ENCODE results near the gene PBX1.
A peak's percentile ranks its signal among the peaks of the same experiment; 100 is the strongest.

Gene PBX1

DNA sequence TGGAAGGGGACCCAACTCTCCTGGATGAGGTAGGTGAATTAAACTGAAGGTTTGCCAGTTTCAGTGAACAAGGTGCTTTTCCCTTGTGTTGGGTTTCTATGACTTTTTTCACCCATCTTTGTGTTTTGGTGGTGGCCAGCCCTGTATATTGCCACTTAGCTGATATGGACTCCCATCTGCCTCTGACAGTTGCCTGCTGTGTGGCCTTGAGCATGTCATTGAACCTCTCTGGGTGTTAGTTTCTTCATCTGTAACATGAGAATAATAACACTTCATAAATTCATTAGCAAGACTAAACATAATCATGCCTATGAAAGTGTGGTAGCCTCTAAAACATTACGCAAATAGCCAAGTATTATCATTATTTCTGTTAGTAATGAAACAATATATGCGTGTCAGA lies 141.7 kb downstream of the PBX1 start:
- no peak for DNase-seq (ENCODE audit: low spot score)

DNA sequence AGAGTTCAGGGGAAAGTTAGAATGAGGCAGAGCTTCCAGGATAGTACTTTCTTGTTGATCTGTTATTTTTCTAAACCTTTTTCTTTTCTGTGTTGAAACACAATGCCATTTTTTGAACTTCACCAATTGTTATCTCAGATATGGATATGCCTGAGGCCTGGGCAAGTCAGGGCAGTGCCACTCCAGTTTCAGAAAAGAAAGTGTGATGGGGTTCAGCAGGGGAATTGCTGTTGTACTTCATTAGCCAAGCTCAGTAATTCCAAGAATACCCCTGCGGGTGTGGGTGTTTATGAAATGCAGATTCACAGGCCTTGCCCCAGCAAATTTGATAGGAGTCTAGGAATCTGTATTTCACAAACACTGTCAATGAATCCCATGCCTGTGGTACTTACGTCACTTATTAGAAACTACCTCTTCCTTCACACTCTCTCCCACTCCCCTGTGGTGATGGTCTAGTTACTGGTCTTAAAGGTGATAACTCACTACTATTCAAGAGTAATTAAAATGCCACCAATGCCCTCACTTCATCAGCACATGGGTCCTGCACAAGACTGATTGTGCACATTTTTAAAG lies 142.3 kb downstream of the PBX1 start:
- DNase-seq (ENCODE audit: low spot score): no peak

DNA sequence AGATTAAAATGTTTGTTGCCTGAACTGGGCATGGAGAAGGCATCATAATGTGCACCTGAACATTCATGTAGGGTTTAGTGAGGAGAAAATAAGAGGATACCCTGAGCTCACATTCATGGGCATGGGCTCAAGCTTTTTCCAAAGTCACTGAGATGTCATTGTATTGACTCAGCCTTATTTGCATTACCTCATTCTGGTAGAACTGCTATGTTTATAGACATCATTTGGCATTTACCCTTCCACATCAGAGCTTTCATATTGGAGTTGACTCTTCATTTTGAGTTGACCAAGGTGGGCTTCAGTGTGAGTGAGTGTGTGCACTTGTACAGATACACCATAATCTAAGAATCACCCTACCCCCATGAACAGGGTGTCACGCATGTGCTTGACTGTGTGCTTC lies 143.2 kb downstream of the PBX1 start:
- no peak for DNase-seq (ENCODE audit: low spot score)

DNA sequence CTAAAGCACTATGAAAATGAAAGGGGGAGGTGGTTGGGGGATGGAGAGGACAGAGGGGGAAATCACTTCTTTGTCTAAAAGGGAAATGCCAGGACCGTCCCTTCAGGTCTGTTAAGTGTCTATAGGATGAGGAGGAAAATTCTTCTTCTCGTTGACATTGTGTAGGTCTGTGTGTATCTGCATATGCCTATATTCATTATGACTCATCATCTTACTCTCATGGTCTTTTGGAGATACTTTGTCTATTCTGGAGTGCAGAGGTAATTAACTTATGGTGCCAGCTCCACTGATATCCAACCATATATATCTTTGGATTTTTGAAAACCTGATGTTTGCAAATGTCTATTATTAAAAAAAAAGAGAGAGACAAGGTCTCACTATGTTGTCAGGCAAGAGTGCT lies 143.7 kb downstream of the PBX1 start:
- no peak for DNase-seq (ENCODE audit: low spot score)

DNA sequence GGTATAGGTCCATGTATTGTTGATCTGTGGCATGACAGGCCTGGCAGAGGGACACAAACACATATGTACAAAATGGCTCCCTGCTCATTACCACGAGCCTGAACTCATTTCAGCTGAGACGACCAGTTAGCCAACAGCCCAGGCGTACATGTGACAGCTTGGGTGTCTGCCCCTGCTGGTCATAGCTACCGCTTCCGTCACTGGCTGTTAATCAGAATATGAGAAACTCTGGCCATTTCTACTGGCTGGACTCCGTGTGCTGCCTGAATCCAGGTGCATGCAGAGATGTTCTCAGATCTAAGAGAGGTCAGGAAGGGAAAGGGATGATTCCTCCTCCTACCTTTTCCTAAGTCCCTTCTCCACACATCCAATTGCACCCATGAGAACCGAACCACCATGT lies 144.5 kb downstream of the PBX1 start:
- DNase-seq (ENCODE audit: low spot score): no peak

DNA sequence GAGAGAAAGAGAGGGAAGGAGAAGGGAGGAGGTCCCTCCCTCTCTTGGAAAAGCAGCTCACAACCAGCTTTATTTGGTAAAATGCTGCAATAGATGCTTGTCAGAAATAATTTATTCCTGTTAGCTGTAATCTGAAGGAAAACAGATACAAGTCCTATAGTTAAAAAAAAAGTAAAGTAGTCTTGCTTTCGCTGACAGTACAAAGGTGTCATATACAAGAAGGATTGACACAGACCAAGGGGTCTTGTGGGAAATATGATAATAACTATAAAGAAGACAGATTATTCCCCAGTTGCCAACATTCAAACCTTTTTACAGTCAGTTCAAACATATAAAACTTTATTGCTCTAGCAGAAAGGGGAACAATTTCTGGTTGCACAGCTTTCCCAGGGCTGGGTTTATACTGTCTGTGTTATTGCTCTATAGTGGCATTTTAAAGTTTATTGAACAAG lies 145.0 kb downstream of the PBX1 start:
- DNase-seq (ENCODE audit: low spot score): no peak

DNA sequence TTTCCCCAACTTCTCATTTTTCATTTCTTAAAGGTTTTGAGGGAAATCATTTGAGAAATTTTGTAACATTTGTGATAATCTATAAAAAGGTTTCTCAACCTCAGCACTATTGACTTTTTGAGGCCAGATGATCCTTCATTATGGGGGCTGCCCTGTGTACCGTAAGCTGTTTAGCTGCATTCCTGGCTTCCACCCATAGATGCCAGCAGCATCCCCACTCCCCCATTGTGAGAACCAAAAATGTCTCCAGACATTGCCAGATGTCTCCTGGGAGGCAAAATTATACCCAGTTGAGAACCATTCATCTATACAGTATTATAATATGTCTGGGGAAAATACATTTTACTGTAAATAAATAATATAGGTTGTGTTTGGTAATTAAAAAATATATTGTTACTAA lies 146.0 kb downstream of the PBX1 start:
- no peak for DNase-seq (ENCODE audit: low spot score)

DNA sequence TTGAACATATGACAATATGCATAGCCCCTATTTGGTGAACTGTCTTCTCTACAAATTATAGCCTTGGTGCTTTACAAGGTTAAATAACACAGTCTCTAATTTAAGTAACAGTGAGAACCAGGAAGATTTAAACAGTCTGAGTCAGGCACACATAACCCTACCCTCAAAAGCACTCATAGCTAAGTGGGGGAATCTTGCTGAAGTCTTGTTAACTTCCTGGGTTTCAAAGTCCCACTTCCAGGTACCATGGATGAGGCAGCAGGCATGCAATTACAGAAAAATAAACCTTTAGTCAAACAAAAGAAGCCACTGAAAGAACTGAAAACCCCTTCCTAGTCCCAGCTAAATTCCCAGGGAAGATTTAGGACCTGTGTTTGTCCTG lies 147.6 kb downstream of the PBX1 start:
- DNase-seq (ENCODE audit: low spot score): no peak

DNA sequence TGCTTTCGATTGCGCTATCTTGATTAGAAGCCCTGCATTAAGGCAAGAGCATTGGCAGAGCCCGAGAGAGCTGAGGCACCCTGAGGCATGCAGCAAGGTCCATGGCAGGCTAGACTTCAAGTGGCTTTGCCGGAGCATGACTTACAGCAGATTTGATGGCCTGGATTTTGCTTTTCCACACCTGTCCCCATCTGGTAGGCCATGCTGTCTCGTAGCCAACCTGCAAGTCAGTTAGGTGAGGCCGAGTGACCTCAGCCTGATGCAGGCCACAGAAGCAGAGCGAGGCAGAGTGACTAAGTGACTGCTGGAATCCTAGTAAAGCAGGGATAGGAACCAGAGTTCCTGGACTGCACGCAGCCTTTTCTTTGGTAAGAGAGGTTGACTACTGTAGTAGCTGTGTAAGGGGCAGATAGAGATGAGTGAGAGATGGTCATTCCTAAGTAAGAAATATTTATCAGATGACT lies 148.9 kb downstream of the PBX1 start:
- no peak for DNase-seq (ENCODE audit: low spot score)

DNA sequence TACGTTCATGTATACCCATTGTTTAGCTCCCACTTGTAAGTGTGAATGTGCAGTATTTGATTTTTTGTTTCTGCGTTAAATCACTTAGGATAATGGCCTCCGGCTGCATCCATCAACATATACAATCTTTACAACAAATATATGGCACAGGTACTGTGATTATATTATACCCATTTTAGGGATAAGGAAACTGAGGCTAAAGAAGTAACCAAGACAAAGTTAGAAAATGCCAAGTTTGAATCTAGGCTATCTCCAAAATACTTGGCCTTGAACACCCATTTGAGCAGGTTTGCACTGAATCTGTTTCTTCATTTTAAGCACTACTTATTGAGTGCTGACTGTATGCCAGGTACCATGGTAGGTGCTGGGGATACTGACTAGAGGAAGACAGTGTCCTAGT lies 149.6 kb downstream of the PBX1 start:
- no peak for DNase-seq (ENCODE audit: low spot score)

DNA sequence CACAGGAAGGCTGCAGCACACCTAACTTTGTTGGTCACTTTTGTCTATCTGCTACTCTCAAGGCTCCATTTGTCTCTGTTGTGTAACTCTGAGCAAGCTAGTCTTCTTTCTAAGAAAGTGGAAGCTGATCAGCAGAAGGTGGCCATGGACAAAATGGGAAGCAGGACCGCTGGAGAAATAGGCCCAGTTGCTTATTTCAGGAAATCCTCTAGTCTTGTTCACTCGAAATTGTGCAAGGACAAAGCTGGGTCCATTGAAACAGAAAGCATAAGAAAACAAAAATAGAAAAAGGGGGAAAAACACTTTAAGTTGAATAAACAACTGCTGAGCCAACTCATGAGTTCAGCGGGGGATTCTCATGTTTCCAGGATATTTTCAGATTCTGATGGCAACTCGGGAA lies 150.1 kb downstream of the PBX1 start:
- no peak for DNase-seq (ENCODE audit: low spot score)

DNA sequence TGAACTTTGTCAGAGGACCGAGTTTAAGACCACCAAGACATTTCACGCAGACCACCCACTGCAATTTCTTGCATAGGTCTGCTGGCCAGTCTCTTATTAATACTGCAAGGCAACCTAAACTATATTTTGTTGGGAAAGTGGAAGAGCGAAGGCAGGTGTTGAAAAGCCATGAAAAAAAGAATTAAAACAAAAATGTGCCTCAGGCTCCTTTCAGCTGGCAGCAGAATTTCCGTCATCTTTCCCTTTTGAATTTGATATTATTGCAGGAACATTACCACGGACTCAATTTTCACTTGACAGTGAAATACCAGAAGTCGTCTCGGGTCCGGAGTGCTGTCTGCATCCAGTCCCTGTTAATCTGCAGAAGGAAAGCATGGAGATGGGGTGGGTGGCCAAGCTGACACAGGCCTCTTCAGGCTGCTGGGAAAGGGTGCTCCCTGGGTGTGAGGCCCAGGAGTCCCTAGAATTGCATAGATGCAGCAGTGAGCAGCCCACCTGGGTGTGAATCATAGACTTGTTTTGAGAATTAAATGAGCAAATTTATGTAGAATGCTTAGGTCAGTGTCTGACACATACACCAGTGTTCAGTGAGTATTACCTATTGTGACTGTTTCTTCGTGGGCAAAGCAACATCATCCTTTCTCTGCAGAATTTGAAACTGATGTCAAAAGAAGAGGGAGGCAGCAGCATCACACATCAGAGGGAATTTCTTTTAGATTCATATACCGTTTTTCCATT lies 150.7 kb downstream of the PBX1 start:
- no peak for DNase-seq (ENCODE audit: low spot score)

DNA sequence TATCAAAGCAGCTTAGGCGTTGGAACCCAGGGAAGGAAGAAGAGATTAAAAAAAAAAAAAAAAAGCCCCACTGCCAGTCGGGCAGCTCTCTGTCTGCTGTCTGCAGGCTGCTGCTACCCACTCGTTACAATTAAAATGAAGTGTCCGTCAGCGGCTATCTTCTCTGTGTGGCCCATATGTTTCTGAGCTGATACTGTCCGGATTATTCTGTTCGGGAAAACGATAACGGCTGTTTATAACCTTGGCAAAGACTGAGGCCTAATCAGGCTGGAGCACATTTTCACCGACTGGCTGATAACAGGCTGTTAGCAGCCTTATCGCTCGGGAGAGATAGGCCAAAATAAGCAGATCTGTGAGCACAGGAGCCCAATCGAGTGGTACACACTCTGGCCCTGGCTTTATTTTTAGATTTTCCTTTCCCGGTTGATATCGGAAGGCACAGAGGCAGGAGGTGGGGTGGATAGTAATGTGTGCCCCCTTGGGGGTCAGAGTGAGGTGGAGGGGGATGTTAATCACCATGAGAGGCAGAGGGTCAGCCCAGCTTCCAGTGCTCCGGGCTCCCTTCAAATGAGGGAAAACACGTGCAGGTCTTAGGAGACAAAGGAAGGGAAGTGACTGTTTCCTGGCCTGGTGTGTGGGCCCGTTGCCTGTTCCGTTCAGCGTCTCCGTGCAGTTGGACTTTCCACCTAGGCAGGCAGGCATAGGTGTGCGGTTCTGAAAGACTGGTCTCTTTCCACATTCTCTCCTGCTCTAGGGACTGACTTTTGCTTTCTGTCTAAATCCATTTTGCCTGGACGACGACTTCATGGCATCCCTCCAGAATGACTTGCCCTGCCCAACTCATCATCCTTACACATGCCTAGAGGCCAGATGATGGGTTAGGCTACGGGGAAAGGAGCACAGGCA lies 153.4 kb downstream of the PBX1 start:
- no peak for DNase-seq (ENCODE audit: low spot score)

DNA sequence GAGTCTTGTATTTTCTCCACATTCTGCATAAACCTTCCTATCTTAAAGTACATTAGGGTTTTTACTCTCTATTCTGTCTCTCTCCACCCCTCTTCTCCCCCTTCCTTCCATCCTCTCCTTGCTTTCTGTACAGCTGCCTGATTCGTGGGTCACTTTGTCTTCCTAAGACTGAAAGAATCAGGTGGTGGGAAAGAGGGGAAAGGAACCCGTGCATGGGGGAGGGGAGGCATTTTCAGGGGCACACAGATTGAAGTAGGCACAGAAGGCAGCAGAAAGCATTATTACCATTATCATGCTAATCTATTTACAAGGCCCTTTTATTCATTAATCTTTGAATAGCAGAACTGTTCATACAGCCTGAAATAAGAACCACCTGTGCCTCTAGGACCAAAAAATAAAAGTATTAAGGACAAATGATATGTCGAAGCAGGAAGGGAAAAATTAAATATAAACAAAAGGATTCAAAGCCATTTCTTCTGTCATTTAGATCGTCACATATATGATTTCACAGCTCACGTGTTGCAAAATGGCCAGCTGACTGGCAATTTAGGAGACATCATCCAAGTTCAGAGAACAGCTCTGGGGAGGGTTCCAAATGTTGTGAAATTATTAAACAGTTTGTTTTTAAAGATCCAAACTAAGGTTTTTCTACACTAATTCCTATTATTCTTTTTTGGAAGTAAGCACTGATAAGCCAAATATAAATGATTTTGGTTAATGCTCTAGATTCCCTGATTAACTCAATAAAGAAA lies 154.6 kb downstream of the PBX1 start:
- no peak for DNase-seq (ENCODE audit: low spot score)

DNA sequence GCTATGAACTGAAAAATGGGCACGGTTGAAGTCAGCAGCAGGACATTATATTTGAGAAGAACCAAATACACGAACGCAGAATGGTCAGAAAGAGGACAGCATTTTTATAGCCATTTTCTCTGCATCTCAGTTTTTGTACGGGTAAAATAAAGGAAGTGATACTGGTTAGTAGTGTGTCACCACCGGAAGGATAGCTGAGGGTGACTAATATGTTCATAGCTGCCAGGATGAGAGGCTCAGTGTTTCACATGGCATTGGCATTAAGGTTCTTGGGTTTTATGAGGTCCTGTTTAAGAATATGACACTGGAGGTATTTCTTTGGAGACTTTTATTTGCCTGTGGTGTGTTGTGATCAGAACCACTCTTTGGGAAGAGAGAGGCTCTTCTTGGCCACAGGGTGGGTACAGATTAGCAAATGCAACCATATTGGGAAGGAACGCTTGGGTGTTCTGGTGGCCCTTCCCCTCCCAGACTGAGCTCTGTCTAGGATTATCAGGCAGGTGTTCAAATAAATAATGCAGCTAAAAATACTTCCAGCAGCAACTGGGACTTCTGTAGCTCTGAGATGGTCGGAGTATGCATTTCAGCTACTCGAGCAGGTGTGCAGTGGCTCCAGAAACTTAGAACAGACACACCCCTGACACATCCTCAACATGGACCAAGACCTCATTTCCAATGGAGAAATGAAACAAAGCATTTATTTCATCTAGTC lies 158.2 kb downstream of the PBX1 start:
- peak; percentile 11 for DNase-seq (ENCODE audit: low spot score)

DNA sequence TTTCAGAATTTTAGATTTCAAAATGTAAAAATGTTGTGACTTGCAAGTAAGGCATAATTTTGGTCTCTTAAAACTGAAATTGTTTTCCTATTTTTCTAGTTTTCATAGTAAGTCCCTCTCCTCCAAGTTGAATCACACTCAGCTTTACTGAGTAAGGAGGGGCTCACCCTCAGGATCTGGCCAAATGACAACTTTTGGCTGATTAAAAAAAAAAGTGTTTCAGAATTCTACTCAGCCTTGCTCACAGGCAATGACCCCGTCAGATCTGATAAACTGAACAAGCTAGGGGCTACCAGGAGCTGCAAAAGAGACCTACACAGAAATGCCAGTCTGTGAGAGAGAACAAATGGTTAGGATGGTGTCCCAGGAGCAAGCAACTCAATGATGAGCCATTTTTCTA lies 159.8 kb downstream of the PBX1 start:
- no peak for DNase-seq (ENCODE audit: low spot score)

DNA sequence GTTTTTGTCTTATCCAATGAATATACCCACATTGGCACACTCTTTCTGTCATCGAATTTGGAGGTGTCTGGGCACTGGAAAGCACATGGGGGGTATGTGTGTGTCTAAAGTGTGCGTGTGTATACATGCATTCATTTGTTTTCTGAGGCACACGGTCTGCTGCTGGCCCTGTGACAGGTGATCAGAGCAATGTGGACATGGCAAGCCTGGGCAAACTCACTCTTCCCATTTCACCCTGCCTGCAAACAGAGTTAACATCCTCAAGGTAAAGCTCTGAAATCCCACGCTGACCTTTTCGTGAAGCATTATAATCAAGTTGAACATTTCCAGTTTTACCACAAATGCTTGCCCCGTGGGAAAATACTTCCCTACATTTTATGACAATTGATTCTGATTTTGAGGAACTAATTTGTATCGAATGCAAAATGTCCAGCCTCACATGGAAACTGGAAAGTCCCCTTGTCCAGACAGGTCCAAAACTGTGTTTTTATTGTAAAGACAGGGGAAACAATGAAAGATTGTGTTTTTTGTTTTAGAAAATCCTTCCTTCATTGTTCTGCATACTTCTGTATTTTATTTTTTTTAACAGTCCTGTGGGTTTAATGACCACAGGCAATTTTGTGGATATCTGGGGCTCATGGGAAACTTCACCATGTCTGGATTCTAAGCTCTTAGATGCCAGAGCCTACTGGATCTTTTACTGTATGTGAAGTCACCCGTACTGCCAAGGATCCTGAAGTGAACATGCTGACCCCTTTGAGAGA lies 160.9 kb downstream of the PBX1 start:
- no peak for DNase-seq (ENCODE audit: low spot score)

DNA sequence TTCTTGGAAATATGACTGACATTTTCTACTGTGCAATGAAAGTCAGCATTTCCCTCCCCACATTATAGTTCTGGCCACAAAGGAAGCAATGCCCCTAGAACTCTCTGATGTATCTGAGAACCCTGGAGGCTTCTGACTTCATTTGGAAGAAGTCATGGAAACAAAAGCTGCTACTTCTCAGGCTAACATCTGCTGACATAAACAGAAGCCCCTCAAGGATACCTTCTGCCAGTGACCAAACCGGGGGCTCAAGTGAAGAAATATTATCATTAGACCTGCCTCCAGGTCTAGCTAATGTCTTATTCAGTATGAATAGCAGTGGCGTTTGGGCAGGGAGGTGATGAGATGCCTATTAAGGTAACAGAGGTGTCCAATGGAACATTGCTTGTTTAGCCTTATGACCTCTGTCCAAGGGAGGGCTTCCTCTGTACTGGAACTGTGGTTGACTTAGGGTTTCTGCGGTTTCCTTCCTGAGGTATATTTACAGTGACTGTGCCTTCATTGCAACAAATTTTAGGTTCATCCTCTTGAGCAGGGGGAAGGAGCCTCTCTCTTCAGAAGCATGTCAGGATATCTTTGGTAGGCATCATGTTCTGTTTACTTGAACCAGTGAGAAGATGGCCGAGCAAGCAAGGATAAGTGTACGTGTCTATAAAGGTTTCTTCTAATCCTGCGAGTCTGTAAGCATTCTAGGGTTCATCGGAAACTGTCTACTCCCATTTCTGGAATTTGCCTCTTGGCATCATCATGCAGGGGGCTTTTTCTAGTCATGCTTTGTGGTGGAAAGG lies 161.7 kb downstream of the PBX1 start:
- DNase-seq (ENCODE audit: low spot score): no peak

DNA sequence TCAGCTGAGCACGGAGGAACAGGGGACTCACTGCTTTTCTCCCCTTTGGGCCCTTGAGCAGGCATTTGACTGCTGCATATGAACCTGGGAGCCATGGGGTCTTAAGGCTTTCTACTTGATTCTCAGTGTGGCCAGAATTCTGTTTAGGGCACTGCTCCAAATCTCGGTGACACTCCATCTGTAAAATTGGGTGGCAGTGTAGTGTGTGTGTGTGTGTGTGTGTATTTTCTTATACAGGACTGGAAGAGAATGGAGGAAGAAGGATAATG lies 162.2 kb downstream of the PBX1 start:
- DNase-seq (ENCODE audit: low spot score): no peak

DNA sequence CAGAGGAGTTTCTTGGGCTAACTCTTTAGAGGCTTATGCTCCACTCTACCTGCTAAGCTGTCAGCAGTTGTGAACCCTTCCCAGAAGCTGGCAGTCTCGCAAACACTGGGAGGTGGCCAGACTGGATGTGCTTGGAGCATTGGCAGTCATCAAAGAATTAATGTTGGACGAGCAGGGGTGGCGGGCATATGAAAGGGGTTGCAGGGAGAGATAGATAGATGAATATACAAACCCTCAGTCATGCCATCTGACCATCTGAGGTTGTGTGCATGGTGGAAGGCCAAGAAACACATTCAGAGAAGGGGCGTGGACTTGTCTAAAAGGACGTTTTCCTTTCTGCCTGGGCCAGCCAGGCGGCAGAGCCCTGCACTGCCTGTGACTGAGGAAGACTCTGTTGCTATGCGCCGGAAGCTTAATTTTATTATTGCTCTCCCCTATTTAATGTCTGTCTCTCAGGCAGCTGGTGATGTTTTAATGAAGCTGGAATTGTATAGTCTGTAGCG lies 164.4 kb downstream of the PBX1 start:
- DNase-seq (ENCODE audit: low spot score): no peak

All from germinal center (tissue), 1 donor.